ENCODE data around the gene DCST1. TPM values are rescaled to one million over a fixed set of nuclear protein-coding genes. Genes with fewer than 3 reads are reported as not detected.

Gene DCST1
- total and polyA plus RNA-seq, 2 of the 4 experiments (the other 2 are of a cell fraction), result not detected

DNA sequence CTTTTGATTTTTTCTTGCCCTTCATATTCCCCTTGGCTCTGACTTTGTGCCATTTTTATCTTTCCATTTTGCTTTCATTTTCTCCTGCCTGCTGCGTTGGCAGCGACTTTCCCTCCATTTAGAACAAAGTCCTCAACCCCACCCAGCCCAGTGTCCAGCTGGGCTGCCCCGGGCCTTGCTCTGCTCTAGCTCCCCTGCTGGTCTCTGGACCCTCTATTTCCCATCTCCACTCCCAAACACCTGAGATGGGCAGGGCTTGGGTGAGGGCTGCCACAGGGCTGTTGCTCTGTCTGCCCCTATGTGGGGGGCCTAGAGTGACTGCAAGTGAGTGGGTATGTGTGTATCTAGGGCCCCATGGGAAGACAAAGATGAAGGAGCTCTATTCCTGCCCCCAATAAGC is 10.2 kb downstream of the DCST1 start:
- POLR2A ChIA-PET (ENCODE audit: unreplicated experiment), result no interaction called here
- no CpG with 5 or more reads among the region's 3 CpGs for WGBS, 2 experiments (ENCODE audit: extremely low coverage in 2 of 2, insufficient read length in 1 of 2)
- TF ChIP-seq CEBPB (IDR thresholded peaks at IDR 0.05; ENCODE audit: low read depth, low read length) (no peak), MXI1 (IDR thresholded peaks at IDR 0.05; ENCODE audit: borderline replicate concordance, low read depth, low read length) (no peak), ELK1 (IDR thresholded peaks at IDR 0.05; ENCODE audit: borderline replicate concordance, low read depth, low read length) (no peak), MAFK (IDR thresholded peaks at IDR 0.05; ENCODE audit: low read depth, low read length) (no peak), MAZ (IDR thresholded peaks at IDR 0.05; ENCODE audit: borderline replicate concordance, low read depth, low read length) (no peak), RAD21 (IDR thresholded peaks at IDR 0.05; ENCODE audit: low read length) (no peak), USF2 (IDR thresholded peaks at IDR 0.05; ENCODE audit: low read depth, low read length) (no peak), BHLHE40 (IDR thresholded peaks at IDR 0.05; ENCODE audit: low read depth, low read length) (no peak), RFX5 (IDR thresholded peaks at IDR 0.05; ENCODE audit: low read depth, low read length) (no peak), NFE2L2 (IDR thresholded peaks at IDR 0.05; ENCODE audit: low read depth, low read length) (no peak), FOS (IDR thresholded peaks at IDR 0.05; ENCODE audit: low read depth, low read length) (no peak), SMC3 (IDR thresholded peaks at IDR 0.05; ENCODE audit: low read depth, low read length) (no peak), CHD1 (IDR thresholded peaks at IDR 0.05; ENCODE audit: low read depth, low read length) (no peak), POLR2A (IDR thresholded peaks at IDR 0.05; ENCODE audit: low read depth, low read length) (no peak), RCOR1 (IDR thresholded peaks at IDR 0.05; ENCODE audit: insufficient replicate concordance, low read length) (no peak)
- TF ChIP-seq, protein P1, sequence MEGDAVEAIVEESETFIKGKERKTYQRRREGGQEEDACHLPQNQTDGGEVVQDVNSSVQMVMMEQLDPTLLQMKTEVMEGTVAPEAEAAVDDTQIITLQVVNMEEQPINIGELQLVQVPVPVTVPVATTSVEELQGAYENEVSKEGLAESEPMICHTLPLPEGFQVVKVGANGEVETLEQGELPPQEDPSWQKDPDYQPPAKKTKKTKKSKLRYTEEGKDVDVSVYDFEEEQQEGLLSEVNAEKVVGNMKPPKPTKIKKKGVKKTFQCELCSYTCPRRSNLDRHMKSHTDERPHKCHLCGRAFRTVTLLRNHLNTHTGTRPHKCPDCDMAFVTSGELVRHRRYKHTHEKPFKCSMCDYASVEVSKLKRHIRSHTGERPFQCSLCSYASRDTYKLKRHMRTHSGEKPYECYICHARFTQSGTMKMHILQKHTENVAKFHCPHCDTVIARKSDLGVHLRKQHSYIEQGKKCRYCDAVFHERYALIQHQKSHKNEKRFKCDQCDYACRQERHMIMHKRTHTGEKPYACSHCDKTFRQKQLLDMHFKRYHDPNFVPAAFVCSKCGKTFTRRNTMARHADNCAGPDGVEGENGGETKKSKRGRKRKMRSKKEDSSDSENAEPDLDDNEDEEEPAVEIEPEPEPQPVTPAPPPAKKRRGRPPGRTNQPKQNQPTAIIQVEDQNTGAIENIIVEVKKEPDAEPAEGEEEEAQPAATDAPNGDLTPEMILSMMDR (conservative IDR thresholded peaks at IDR 0.05; ENCODE audit: low read depth, low read length), result no peak
- Histone ChIP-seq H3K36me3 (ENCODE audit: control insufficient read depth, insufficient read depth, low read length) (no peaks in the 10 kb centered on the region), H3K4me1 (ENCODE audit: control insufficient read depth, insufficient read depth, low read length) (peaks cover 5% of the 10 kb centered on the region), H4K5ac (ENCODE audit: low read depth, low read length) (no peak overlapping the region), H4K8ac (ENCODE audit: low read depth in 2 of 2, low read length in 2 of 2) (no peak overlapping the region), H3K9me1 (ENCODE audit: insufficient read depth, low read length) (peaks cover 5% of the 10 kb centered on the region; the same call in 1 of the 2 replicates), H2BK20ac (ENCODE audit: low read depth, low read length) (no peak overlapping the region), H2BK15ac (ENCODE audit: low read depth, low read length) (no peak overlapping the region), H3K14ac (replicated peaks; ENCODE audit: low read depth, low read length) (no peak overlapping the region), H2AK5ac (ENCODE audit: low read depth, low read length) (no peak overlapping the region), H3K9me3 (ENCODE audit: control insufficient read depth, insufficient read depth, low read length) (no peaks in the 10 kb centered on the region), H2BK120ac (ENCODE audit: low read depth, low read length) (no peak overlapping the region), H3K23ac (ENCODE audit: low read depth, low read length) (no peak overlapping the region), H3K9ac (ENCODE audit: low read depth, low read length) (no peak overlapping the region), H2AK9ac (replicated peaks; ENCODE audit: low read depth, low read length, poor library complexity) (no peak overlapping the region), H3K27ac (ENCODE audit: insufficient read depth, low read length) (no peak overlapping the region), H3K4me2 (ENCODE audit: low read depth, low read length) (no peak overlapping the region), H4K91ac (ENCODE audit: insufficient read depth, low read depth, low read length) (no peak overlapping the region), H3K4me3 (ENCODE audit: insufficient read depth, low read depth, low read length) (no peak overlapping the region), H2BK5ac (ENCODE audit: low read depth, low read length, poor library complexity, severe bottlenecking) (no peak overlapping the region), H2AFZ (replicated peaks; ENCODE audit: low read length, poor library complexity) (no peak overlapping the region), H3K27me3 (ENCODE audit: control insufficient read depth, insufficient read depth, low read length) (peaks cover 19% of the 10 kb centered on the region), H3K4ac (ENCODE audit: low read depth, low read length) (no peak overlapping the region), H3K56ac (ENCODE audit: extremely low read depth, insufficient read depth, low read length) (no peak overlapping the region), H3K18ac (ENCODE audit: low read depth, low read length) (no peak overlapping the region), H4K20me1 (ENCODE audit: insufficient read depth, low read length) (no peaks in the 10 kb centered on the region; the same call in 1 of the 2 replicates), H3K79me1 (ENCODE audit: low read depth in 1 of 2, low read length in 2 of 2) (no peaks in the 10 kb centered on the region)
- CTCF ChIA-PET, result interaction anchor here (1.0 to 2.4 kb wide), 5 partner anchors 16 to 48 kb away, joined by 3 to 12 read pairs (median 7); no protein-coding TSS in a partner anchor
- no TSS peak for BruUV-seq (replicated peaks)
- no peak for DNase-seq
- intact Hi-C loops (cut with micrococcal nuclease) (no loop called here), in situ Hi-C loops (cut with MboI; ENCODE audit: low sequenced_read_pairs) (no loop called here), dilution Hi-C loops (cut with HindIII; ENCODE audit: low sequenced_read_pairs, unreplicated experiment) (no loop called here)
- ATAC-seq (ENCODE audit: low read depth), result no peak

All from IMR-90 (cell line).